Amygdala (tissue), 56 donors: Measurements from ENCODE around the gene FBXO4.

ENCODE experiments used
- DNase-seq, 56 donors: peaks; one replicate each; lab custom pipeline; 2025; lab: John Stamatoyannopoulos, UW

Gene FBXO4

GRCh38 chr5:41924872-41925554, at the start of gene FBXO4:
TSS of gene FBXO4 (plus strand) at chr5:41925281. CDS start at chr5:41925310, 29 bp downstream.
- DNase-seq = peak in 55 of 56 donors; percentile 26 to 86 (median 67)

GRCh38 chr5:41876678-41877077, 48.4 kb upstream of the FBXO4 start:
- DNase-seq = no peak

GRCh38 chr5:41877408-41877807, 47.7 kb upstream of the FBXO4 start:
- DNase-seq = no peak

GRCh38 chr5:41878173-41878572, 46.9 kb upstream of the FBXO4 start:
- no peak for DNase-seq

GRCh38 chr5:41878643-41879478, 46.2 kb upstream of the FBXO4 start:
- no peak for DNase-seq

- DNase-seq = no peak
These were observed 42.3 kb upstream of the FBXO4 start for GRCh38 chr5:41882765-41883164.

- DNase-seq = no peak
These were observed 41.8 kb upstream of the FBXO4 start for GRCh38 chr5:41883243-41883642.

- no peak for DNase-seq
These were observed 41.1 kb upstream of the FBXO4 start for GRCh38 chr5:41883936-41884335.

GRCh38 chr5:41885286-41885685, 39.8 kb upstream of the FBXO4 start:
- no peak for DNase-seq

GRCh38 chr5:41891066-41891707, 33.9 kb upstream of the FBXO4 start:
- no peak for DNase-seq

GRCh38 chr5:41892031-41892430, 33.0 kb upstream of the FBXO4 start:
- no peak for DNase-seq

- DNase-seq = no peak
These were observed 31.8 kb upstream of the FBXO4 start for GRCh38 chr5:41893074-41893851.

GRCh38 chr5:41896230-41896629, 28.9 kb upstream of the FBXO4 start:
- DNase-seq = no peak

GRCh38 chr5:41903382-41903891, 21.6 kb upstream of the FBXO4 start:
- DNase-seq = no peak

GRCh38 chr5:41903892-41904799, 20.9 kb upstream of the FBXO4 start, which contains the start of gene RIMOC1:
TSS of gene RIMOC1 (plus strand) at chr5:41904344. CDS start at chr5:41904368, 24 bp downstream.
- DNase-seq = peak; percentile 92 to 100 (median 99)

- DNase-seq = no peak
These were observed 18.9 kb upstream of the FBXO4 start for GRCh38 chr5:41906151-41906550.

- DNase-seq = no peak
These were observed 16.6 kb upstream of the FBXO4 start for GRCh38 chr5:41908374-41909079.

GRCh38 chr5:41918105-41918504, 7.0 kb upstream of the FBXO4 start:
- no peak for DNase-seq

- DNase-seq = no peak
These were observed 3.9 kb upstream of the FBXO4 start for GRCh38 chr5:41921166-41921565.
